Erythroblast (primary cell): ENCODE data around the gene PTPRM.

ENCODE experiments used
- DNase-seq, 2 experiments: peaks; one replicate each; lab custom pipeline; 2025; lab: John Stamatoyannopoulos, UW
- GATA1 ChIP-seq: IDR thresholded peaks from 2 replicates; pipeline ENCODE4 v1.6.1; 2011; ENCODE audit warnings: low read depth, mild to moderate bottlenecking, control low read depth, low read length, moderate library complexity
- POLR2A ChIP-seq: IDR thresholded peaks from 2 replicates; pipeline ENCODE4 v1.6.1; 2011; ENCODE audit warnings: mild to moderate bottlenecking, low read length

The PTPRM gene

GRCh38 chr18:8117006-8117371 lies 549.9 kb downstream of the PTPRM start:
- no peak for DNase-seq
- TF ChIP-seq POLR2A (no peak), GATA1 (no peak)

DNA sequence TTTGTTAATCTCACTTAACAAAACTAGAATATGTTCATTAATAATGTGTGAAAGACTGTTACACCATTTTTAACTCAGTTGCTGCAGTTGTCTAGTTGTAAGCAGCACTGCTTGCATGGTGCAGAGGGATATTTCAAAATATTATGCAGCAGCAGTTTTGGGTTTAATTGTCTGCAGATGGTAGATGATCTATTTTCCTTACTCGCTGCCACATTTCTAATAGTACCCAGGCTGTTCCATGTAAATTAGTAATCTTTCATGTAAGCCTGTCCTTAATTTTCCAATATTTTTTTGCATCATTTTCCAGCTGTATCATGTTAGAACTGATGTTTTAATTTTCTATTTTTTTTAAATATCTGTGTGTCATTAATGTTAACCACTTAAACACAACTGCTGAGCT lies 554.0 kb downstream of the PTPRM start:
- no peak for TF ChIP-seq GATA1
- no peak for DNase-seq

DNA sequence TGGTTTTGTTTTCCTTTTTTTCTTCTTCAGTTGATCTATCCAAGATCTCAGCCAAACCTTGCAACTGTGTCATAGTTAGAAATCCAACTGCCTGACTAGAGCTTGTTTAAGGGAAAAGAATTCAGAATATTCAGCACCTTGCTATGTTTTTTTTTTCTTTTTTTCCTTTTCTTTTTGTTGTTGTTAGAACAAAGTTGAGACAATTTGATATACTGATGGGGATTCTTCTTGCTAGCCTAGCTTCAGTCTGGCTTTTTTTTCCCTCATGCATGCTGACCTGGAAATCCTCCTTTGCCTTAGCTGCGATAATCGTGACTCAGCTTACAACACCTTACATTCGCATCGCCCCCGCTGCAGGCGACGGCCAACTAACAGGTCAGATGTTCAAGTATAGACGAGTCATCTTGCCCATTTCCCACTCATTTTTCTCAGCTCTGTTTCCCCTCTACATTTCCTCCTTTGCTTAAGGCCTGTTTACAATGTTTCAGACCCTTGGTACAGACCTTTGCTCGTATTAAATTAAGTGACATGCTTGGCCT lies 554.9 kb downstream of the PTPRM start:
- DNase-seq, result no peak
- TF ChIP-seq GATA1 (no peak), POLR2A (no peak)

DNA sequence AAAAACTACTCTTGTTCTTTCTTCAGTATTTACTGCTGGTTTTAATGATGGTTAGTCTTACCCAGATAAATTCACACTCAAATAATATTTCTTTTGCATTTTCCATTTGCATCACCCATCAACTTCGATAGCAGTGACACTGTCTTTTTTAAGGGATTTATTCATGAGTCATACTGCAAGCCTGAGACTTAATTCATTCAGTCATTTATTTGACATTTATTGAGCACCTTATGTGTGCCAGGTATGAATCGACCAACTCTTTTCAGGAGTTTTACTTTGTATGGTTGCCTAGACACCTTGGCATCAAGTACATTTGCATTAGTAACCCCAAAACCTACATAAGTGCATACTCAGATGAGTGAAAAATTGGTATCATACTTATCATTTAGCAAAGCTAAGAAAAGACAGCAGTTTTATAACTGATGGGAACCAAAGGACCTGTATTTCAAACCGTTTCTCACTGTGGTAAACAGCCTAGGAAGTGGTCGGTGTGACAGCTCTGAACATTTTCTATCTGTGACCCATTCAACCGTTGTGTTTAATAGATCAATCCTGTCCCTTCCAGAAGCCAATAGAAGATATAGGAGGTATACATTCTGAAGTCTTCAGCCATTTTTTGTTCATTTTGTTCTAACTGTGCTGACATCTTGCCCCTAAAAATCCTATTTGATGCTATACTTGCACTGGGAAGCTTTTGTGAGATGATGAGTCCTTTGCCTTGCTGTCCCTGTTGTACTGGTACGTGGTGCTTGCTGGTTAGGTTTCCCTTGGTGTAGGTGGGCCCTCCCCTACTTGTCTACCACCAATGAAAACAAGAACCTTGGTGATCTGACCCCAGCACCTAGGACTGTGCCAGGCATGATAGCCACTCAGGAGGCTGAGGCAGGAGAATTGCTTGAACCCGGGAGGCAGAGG lies 557.4 kb downstream of the PTPRM start:
- no peak for TF ChIP-seq POLR2A
- TF ChIP-seq GATA1, result no peak
- no peak for DNase-seq

DNA sequence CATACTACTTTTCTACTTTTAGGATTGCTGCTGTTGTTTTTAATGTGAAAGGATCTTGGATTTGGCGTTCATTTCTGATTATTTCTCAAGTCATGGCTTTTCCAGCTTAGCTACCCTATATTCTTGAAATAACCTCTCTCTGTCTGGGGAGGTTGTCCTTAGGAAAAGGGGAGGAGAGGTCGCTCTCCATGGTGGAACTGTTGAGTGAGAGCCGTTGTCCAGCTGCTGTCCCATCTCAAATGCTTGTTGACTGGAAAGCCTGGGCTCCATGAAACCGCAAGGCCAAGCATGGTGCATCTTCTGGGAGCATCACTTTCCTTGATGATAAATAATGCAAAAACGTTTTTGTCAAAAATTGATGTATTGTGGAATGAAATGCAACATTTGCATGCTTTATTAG lies 563.0 kb downstream of the PTPRM start:
- TF ChIP-seq GATA1, result no peak
- no peak for TF ChIP-seq POLR2A
- no peak for DNase-seq

DNA sequence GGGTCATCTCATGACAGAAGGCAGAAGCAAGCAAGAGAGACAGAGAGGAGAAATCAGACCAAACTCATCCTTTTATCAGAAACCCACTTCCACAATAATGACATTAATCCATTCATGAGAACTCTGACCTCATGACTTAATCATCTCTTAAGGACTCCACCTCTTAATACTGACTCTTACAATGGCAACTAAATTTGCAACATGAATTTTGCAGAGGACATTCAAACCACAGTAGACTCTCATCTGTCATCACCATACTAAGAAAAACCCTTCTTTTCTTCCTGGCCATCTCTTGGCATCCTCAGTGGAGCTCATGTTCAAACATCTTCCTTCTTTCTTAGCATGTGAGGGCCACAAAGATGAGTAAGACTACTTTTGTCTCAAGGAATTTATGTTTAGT lies 565.9 kb downstream of the PTPRM start:
- TF ChIP-seq POLR2A (no peak), GATA1 (no peak)
- DNase-seq, result no peak

GRCh38 chr18:8133888-8134287 lies 566.8 kb downstream of the PTPRM start:
- no peak for TF ChIP-seq POLR2A
- no peak for TF ChIP-seq GATA1
- DNase-seq, result no peak

GRCh38 chr18:8139127-8139527 lies 572.0 kb downstream of the PTPRM start:
- DNase-seq, result no peak
- no peak for TF ChIP-seq POLR2A
- TF ChIP-seq GATA1, result no peak

DNA sequence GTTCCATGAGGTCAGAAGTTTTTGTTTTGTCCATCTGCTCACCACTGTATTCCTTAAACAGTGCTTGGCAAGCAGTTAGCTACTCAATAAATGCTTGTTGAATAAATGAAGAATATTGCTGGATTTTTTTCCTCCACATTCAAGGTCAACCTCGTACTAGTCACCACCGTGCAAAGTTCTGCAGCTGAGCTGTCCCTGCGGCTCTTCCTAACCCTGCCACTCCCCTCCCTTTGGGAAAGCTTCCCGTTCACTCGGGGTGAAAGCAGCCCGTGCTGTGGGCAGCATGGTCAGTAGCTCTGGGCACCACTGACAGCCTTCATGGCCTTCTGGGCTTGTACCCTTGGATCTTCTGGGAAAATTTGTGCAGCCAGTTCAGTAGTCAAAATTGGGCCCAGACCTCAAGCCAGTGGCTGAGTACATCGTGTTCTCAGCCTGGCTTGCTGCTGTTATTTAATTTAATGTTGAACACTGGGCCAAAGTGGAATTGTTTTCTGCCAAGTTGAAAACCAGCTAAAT lies 572.8 kb downstream of the PTPRM start:
- TF ChIP-seq GATA1, result no peak
- no peak for TF ChIP-seq POLR2A
- DNase-seq, result no peak

- DNase-seq, result no peak
- TF ChIP-seq POLR2A (no peak), GATA1 (no peak)
Observed at GRCh38 chr18:8140841-8141501, 573.9 kb downstream of the PTPRM start.

- TF ChIP-seq GATA1 (no peak), POLR2A (no peak)
- no peak for DNase-seq
Observed at GRCh38 chr18:8142131-8142711, 575.1 kb downstream of the PTPRM start.

DNA sequence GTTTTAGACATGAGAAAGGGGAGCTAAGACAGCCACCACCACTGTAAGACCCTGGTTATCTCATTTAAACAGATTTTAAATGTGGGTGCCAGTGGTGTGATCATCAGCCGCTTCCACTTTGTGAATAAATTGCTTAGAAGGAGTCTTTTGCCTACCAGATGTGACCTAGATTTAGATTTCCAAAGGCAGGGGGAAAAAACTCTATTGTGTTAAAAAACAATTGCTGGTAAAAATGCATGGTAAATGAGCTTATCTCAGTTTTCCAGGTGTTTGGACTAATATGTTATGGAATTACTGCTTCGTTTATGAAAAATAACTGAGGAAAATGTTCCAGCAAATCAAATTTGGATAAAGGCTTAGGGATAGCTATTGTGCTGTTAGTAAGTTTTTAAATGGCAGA lies 575.8 kb downstream of the PTPRM start:
- no peak for TF ChIP-seq POLR2A
- TF ChIP-seq GATA1, result no peak
- DNase-seq, result no peak

GRCh38 chr18:8151181-8151580 lies 584.1 kb downstream of the PTPRM start:
- TF ChIP-seq POLR2A, result no peak
- no peak for TF ChIP-seq GATA1
- no peak for DNase-seq
